ENCODE data around the gene EPB41L2.

GRCh38 chr6:131004936-131005335 lies 58.1 kb downstream of the EPB41L2 start:
- no peak for TF ChIP-seq CTCF (IDR thresholded peaks at IDR 0.05 in 8 of 11, conservative IDR thresholded peaks at IDR 0.05 in 3 of 11)
- TF ChIP-seq POLR2AphosphoS5 (IDR thresholded peaks at IDR 0.05): no peak

Measured in spleen (tissue), 7 donors.